ENCODE measurements around the gene RNF113B.

RNF113B gene

GRCh38 chr13:98176777-98177608 lies at the start of gene RNF113B:
TSS of gene RNF113B (minus strand) at chr13:98177269. CDS start at chr13:98177236, 33 bp downstream.
- no peak for DNase-seq

GRCh38 chr13:98226496-98226895 lies 49.4 kb upstream of the RNF113B start:
- no peak for DNase-seq

GRCh38 chr13:98225036-98225940 lies 48.2 kb upstream of the RNF113B start:
- DNase-seq, result no peak

GRCh38 chr13:98224557-98224956 lies 47.5 kb upstream of the RNF113B start:
- no peak for DNase-seq

- no peak for DNase-seq
Observed at GRCh38 chr13:98223741-98224140, 46.7 kb upstream of the RNF113B start.

- no peak for DNase-seq
Observed at GRCh38 chr13:98222816-98223215, 45.7 kb upstream of the RNF113B start.

GRCh38 chr13:98222081-98222554 lies 45.0 kb upstream of the RNF113B start:
- no peak for DNase-seq

GRCh38 chr13:98221234-98221633 lies 44.2 kb upstream of the RNF113B start:
- DNase-seq, result no peak

- no peak for DNase-seq
Observed at GRCh38 chr13:98220271-98220791, 43.3 kb upstream of the RNF113B start.

- DNase-seq, result no peak
Observed at GRCh38 chr13:98219685-98220084, 42.6 kb upstream of the RNF113B start.

GRCh38 chr13:98217597-98217996 lies 40.5 kb upstream of the RNF113B start:
- no peak for DNase-seq

GRCh38 chr13:98216711-98217285 lies 39.7 kb upstream of the RNF113B start:
- DNase-seq, result peak; percentile 13

GRCh38 chr13:98216135-98216565 lies 39.1 kb upstream of the RNF113B start:
- no peak for DNase-seq

GRCh38 chr13:98215508-98215907 lies 38.4 kb upstream of the RNF113B start:
- DNase-seq, result no peak

- no peak for DNase-seq
Observed at GRCh38 chr13:98214707-98215106, 37.6 kb upstream of the RNF113B start.

- no peak for DNase-seq
Observed at GRCh38 chr13:98214008-98214643, 37.1 kb upstream of the RNF113B start.

GRCh38 chr13:98213354-98213753 lies 36.3 kb upstream of the RNF113B start:
- DNase-seq, result no peak

GRCh38 chr13:98212763-98213162 lies 35.7 kb upstream of the RNF113B start:
- no peak for DNase-seq

- no peak for DNase-seq
Observed at GRCh38 chr13:98208606-98209005, 31.5 kb upstream of the RNF113B start.

- DNase-seq, result no peak
Observed at GRCh38 chr13:98207416-98207815, 30.3 kb upstream of the RNF113B start.

GRCh38 chr13:98206946-98207345 lies 29.9 kb upstream of the RNF113B start:
- no peak for DNase-seq

- no peak for DNase-seq
Observed at GRCh38 chr13:98204546-98204945, 27.5 kb upstream of the RNF113B start.

All from NCI-H1694 treated with DMSO at 0.1 percent for 48 hours (cell line).